Esophagus (tissue), 2 donors: ENCODE measurements around the gene SLC2A13. TPM values are rescaled to one million over a fixed set of nuclear protein-coding genes. Genes with fewer than 3 reads are reported as not detected.

Experiments
- H3K27ac ChIP-seq, 2 donors: one replicate each; pipeline ENCODE4 v1.5.1; 2013; ENCODE audit warnings: low read depth in 2 of 2, mild to moderate bottlenecking in 2 of 2, inconsistent platforms in 1 of 2, low read length in 1 of 2, moderate library complexity in 1 of 2
- H3K27me3 ChIP-seq, 2 donors: one replicate each; pipeline ENCODE4 v1.6.1; 2013; ENCODE audit warnings: low read length in 2 of 2, control low read depth in 1 of 2, mild to moderate bottlenecking in 1 of 2; ENCODE audit not compliant: insufficient read depth in 2 of 2, control insufficient read depth in 1 of 2
- H3K36me3 ChIP-seq, 2 donors: one replicate each; pipeline ENCODE4 v1.6.1; 2013; ENCODE audit warnings: low read length in 1 of 2; ENCODE audit not compliant: control insufficient read depth in 2 of 2, insufficient read depth in 2 of 2
- H3K4me1 ChIP-seq, 2 donors: one replicate each; pipeline ENCODE4 v1.6.1; 2013; ENCODE audit warnings: low read length in 1 of 2; ENCODE audit not compliant: control insufficient read depth in 2 of 2, insufficient read depth in 2 of 2
- H3K4me3 ChIP-seq, 2 donors: one replicate each; pipeline ENCODE4 v1.5.1; 2013; ENCODE audit warnings: low read length in 2 of 2, mild to moderate bottlenecking in 2 of 2, low read depth in 1 of 2, moderate library complexity in 1 of 2
- H3K9me3 ChIP-seq, 2 donors: one replicate each; pipeline ENCODE4 v1.6.1; 2013; ENCODE audit warnings: mild to moderate bottlenecking in 2 of 2, low read depth in 1 of 2, low read length in 1 of 2, moderate library complexity in 1 of 2; ENCODE audit not compliant: control insufficient read depth in 2 of 2, insufficient read depth in 1 of 2
- WGBS, 2 donors: extraction: QIAGEN DNeasy Blood & Tissue Kit; methylation state at CpG; one replicate each; pipeline ENCODE4 v1.1.7; 2013; 5-methylcytosine and 5-hydroxymethylcytosine counted together
- polyA plus RNA-seq, 2 donors: library from polyadenylated mRNA; stranded (reverse); fragments of 200-250 nt; gene quantifications; one replicate each; pipeline ENCODE4 v1.2.3, GENCODE V29; 2013
- donor health status: healthy with polysubstance abuse.
- donor health status: Bipolar disorder and iron deficiency.

The SLC2A13 gene
- polyA plus RNA-seq, 2 donors: 0.84 to 1.0 TPM

GRCh38 chr12:40138526-40138925 lies 32.6 kb upstream of the SLC2A13 start:
- H3K4me3 ChIP-seq: no peak overlapping the region
- no peaks in the 10 kb centered on the region for H3K9me3 ChIP-seq
- H3K27me3 ChIP-seq: no peaks in the 10 kb centered on the region
- no peak overlapping the region for H3K27ac ChIP-seq
- no peaks in the 10 kb centered on the region for H3K4me1 ChIP-seq
- 82 to 83% methylated on average over 2 of the region's 2 CpGs for WGBS, 2 donors
- no peaks in the 10 kb centered on the region for H3K36me3 ChIP-seq

DNA sequence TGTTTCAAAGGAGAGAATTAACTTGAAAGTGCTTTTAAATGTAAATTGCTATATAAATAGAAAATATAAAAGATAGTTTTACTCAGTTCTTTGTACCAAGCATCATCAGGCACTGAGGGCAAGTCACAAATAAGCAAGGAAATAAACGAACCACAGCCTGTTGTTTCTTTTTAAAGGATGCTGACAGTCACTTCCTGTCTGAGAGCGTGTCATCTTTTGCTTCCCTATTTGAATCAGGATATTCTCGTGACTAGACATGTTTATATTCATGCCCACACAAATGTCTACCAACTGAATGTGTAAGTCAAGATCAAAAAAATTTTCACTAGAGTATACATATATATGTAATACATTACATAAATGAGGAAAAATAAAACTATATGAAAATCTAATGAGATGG lies 31.4 kb upstream of the SLC2A13 start:
- H3K27ac ChIP-seq: no peak overlapping the region
- H3K27me3 ChIP-seq: no peaks in the 10 kb centered on the region
- no peaks in the 10 kb centered on the region for H3K9me3 ChIP-seq
- no peaks in the 10 kb centered on the region for H3K36me3 ChIP-seq
- H3K4me3 ChIP-seq: no peak overlapping the region
- 16 to 28% methylated on average over 3 of the region's 3 CpGs for WGBS, 2 donors
- H3K4me1 ChIP-seq: no peaks in the 10 kb centered on the region

GRCh38 chr12:40127408-40127807 lies 21.5 kb upstream of the SLC2A13 start:
- no peak overlapping the region for H3K27ac ChIP-seq
- H3K4me1 ChIP-seq: no peaks in the 10 kb centered on the region
- H3K4me3 ChIP-seq: no peak overlapping the region
- H3K27me3 ChIP-seq: no peaks in the 10 kb centered on the region
- no peaks in the 10 kb centered on the region for H3K9me3 ChIP-seq
- no peaks in the 10 kb centered on the region for H3K36me3 ChIP-seq

- H3K27ac ChIP-seq: no peak overlapping the region
- no peak overlapping the region for H3K4me3 ChIP-seq
- H3K4me1 ChIP-seq: no peaks in the 10 kb centered on the region
- H3K9me3 ChIP-seq: no peaks in the 10 kb centered on the region
- 95 to 98% methylated on average over 1 of the region's 1 CpG for WGBS, 2 donors
- H3K27me3 ChIP-seq: no peaks in the 10 kb centered on the region
- H3K36me3 ChIP-seq: no peaks in the 10 kb centered on the region
These were observed 17.6 kb upstream of the SLC2A13 start for GRCh38 chr12:40123496-40123895.

DNA sequence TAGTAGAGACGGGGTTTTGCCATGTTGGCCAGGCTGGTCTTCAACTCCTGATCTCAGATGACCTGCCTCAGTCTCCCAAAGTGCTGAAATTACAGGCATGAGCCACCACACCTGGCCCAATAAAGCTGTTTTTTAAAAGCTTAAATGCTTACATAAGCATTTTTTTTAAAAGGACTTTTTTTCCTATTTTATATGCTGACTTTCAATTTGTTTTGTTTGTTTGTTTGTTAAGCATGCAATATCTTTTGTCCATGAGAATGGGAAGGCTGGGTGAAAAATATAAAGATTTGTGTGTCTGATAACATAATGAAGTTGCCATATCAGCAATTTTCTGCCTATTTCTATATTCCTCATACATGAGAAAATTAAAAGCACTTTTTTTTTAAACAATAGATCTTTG lies 17.0 kb upstream of the SLC2A13 start:
- H3K36me3 ChIP-seq: no peaks in the 10 kb centered on the region
- no peak overlapping the region for H3K27ac ChIP-seq
- 72 to 84% methylated on average over 1 of the region's 1 CpG for WGBS, 2 donors
- H3K27me3 ChIP-seq: no peaks in the 10 kb centered on the region
- H3K4me3 ChIP-seq: no peak overlapping the region
- H3K4me1 ChIP-seq: no peaks in the 10 kb centered on the region
- H3K9me3 ChIP-seq: no peaks in the 10 kb centered on the region

- no peaks in the 10 kb centered on the region for H3K9me3 ChIP-seq
- no peak overlapping the region for H3K27ac ChIP-seq
- H3K4me3 ChIP-seq: no peak overlapping the region
- no peaks in the 10 kb centered on the region for H3K4me1 ChIP-seq
- H3K36me3 ChIP-seq: no peaks in the 10 kb centered on the region
- no peaks in the 10 kb centered on the region for H3K27me3 ChIP-seq
- 64 to 70% methylated on average over 3 of the region's 3 CpGs for WGBS, 2 donors
These were observed 11.9 kb upstream of the SLC2A13 start for GRCh38 chr12:40117818-40118217.

DNA sequence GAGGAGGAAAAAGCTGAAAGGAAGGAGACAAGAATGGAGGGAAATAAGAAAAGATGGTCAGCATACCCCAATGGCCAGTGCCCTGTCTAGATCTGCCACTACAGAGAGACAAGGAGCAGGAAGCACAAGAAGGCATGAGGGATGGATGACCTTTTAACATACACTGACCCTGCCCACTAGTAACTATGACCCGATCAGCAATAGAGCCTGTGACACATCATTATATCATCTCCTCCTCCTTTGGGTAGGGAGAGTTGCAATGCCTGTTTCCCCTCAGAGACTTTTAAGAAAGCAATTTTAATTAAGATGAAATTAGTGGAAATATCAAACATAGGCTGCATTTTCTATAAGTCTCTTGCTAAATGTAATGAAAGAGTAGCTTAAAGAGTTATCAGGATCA lies 4.7 kb upstream of the SLC2A13 start:
- H3K4me3 ChIP-seq: no peak overlapping the region
- H3K36me3 ChIP-seq: no peaks in the 10 kb centered on the region
- H3K9me3 ChIP-seq: no peaks in the 10 kb centered on the region
- no peak overlapping the region for H3K27ac ChIP-seq
- no peaks in the 10 kb centered on the region for H3K27me3 ChIP-seq
- no peaks in the 10 kb centered on the region for H3K4me1 ChIP-seq
- WGBS, 2 donors: 79 to 86% methylated on average over 1 of the region's 1 CpG

GRCh38 chr12:40107803-40108620 lies 2.1 kb upstream of the SLC2A13 start:
- 78 to 79% methylated on average over 29 of the region's 29 CpGs for WGBS, 2 donors
- H3K9me3 ChIP-seq: no peaks in the 10 kb centered on the region
- no peak overlapping the region for H3K4me3 ChIP-seq
- H3K4me1 ChIP-seq: peaks cover 0 to 3% of the 10 kb centered on the region in 2 donors
- no peaks in the 10 kb centered on the region for H3K27me3 ChIP-seq
- H3K27ac ChIP-seq: no peak overlapping the region
- no peaks in the 10 kb centered on the region for H3K36me3 ChIP-seq

- H3K9me3 ChIP-seq: no peaks in the 10 kb centered on the region
- WGBS, 2 donors: 15 to 16% methylated on average over 19 of the region's 19 CpGs
- peak overlapping the region; percentile 24 to 85 for H3K4me3 ChIP-seq
- no peaks in the 10 kb centered on the region for H3K36me3 ChIP-seq
- no peaks in the 10 kb centered on the region for H3K27me3 ChIP-seq
- peaks cover 0 to 3% of the 10 kb centered on the region in 2 donors for H3K4me1 ChIP-seq
- no peak overlapping the region for H3K27ac ChIP-seq
These were observed 1.4 kb upstream of the SLC2A13 start for GRCh38 chr12:40107098-40107802.

- Histone ChIP-seq H3K4me1 (peaks cover 0 to 3% of the 10 kb centered on the region in 2 donors), H3K27me3 (no peaks in the 10 kb centered on the region), H3K9me3 (no peaks in the 10 kb centered on the region), H3K27ac (peak overlapping the region in 1 of 2 donors; percentile 40), H3K4me3 (peak overlapping the region in 1 of 2 donors; percentile 85), H3K36me3 (no peaks in the 10 kb centered on the region)
- WGBS, 2 donors: 56 to 67% methylated on average over 6 of the region's 6 CpGs
These were observed 774 bp upstream of the SLC2A13 start for GRCh38 chr12:40106655-40107054.
